Activated CD8-positive, alpha-beta T cell treated with anti-CD3 and anti-CD28 coated beads, Interleukin-2, amount 10 ng/mL, durations not matched to agents 7 days and 5 days (primary cell): ENCODE results near the gene CMKLR1. TPM values are rescaled to one million over a fixed set of nuclear protein-coding genes. Genes with fewer than 3 reads are reported as not detected.
A peak's percentile ranks its signal among the peaks of the same experiment; 100 is the strongest.

Experiments
- ATAC-seq: fragments of 150-1000 bp; cut with Tn5 transposase; one replicate; pipeline ENCODE4 v1.10.0; 2021; ENCODE audit warnings: moderate library complexity
- CTCF ChIA-PET: fragments of 350-600 bp; sonication (Branson Sonifier 250); formaldehyde crosslinking; loops from one replicate; lab custom pipeline; 2021; ENCODE audit warnings: antibody characterized with exemption; lab: Charles Lee
- POLR2A ChIA-PET: fragments of 350-600 bp; sonication (Branson Sonifier 250); formaldehyde crosslinking; loops from one replicate; lab custom pipeline; 2021; ENCODE audit warnings: antibody characterized with exemption; lab: Charles Lee
- DNase-seq: peaks from one replicate; pipeline ENCODE4 v3.0.0-alpha.2; 2020
- H3K27ac Mint-ChIP-seq: one replicate; pipeline ENCODE4 v1.8.0; 2021; ENCODE audit warnings: mild to moderate bottlenecking, mixed read lengths
- H3K27me3 Mint-ChIP-seq: one replicate; pipeline ENCODE4 v1.8.0; 2021; ENCODE audit warnings: low read depth, mixed read lengths
- H3K36me3 Mint-ChIP-seq: one replicate; pipeline ENCODE4 v1.8.0; 2021; ENCODE audit warnings: low read depth, mixed read lengths
- H3K4me1 Mint-ChIP-seq: one replicate; pipeline ENCODE4 v1.8.0; 2021; ENCODE audit warnings: low read depth, mixed read lengths
- H3K4me3 Mint-ChIP-seq: one replicate; pipeline ENCODE4 v1.8.0; 2021; ENCODE audit warnings: mild to moderate bottlenecking, mixed read lengths
- H3K9me3 Mint-ChIP-seq: one replicate; pipeline ENCODE4 v1.8.0; 2022; ENCODE audit warnings: mixed read lengths; ENCODE audit not compliant: insufficient read depth
- total RNA-seq, 2 experiments: library from RNA; stranded (reverse); gene quantifications; one replicate each; pipeline ENCODE4 v1.2.3, GENCODE V29; 2021

Gene CMKLR1
- total RNA-seq, 2 experiments from 2014 or later = 0.08 TPM; not detected in 1

- Mint-ChIP-seq H3K4me3 (no peak overlapping the region), H3K9me3 (no peaks in the 10 kb centered on the region), H3K4me1 (peaks cover 35% of the 10 kb centered on the region), H3K27me3 (peaks cover 8% of the 10 kb centered on the region), H3K36me3 (no peaks in the 10 kb centered on the region), H3K27ac (no peak overlapping the region)
- CTCF ChIA-PET = no interaction called here
- DNase-seq = no peak
- POLR2A ChIA-PET = interaction anchor here (1.0 kb wide), 1 partner anchor 30 kb away, joined by 3 read pairs; no protein-coding TSS in a partner anchor
- ATAC-seq = no peak
These were observed 10.7 kb downstream of the CMKLR1 start for GRCh38 chr12:108328420-108328819.

- no peak overlapping the region for H3K27ac Mint-ChIP-seq
- ChIA-PET POLR2A (interaction anchor here (1.0 kb wide), 1 partner anchor 30 kb away, joined by 3 read pairs; no protein-coding TSS in a partner anchor), CTCF (no interaction called here)
- peaks cover 11% of the 10 kb centered on the region for H3K27me3 Mint-ChIP-seq
- no peak for ATAC-seq
- H3K9me3 Mint-ChIP-seq = no peaks in the 10 kb centered on the region
- no peak overlapping the region for H3K4me3 Mint-ChIP-seq
- peaks cover 31% of the 10 kb centered on the region for H3K4me1 Mint-ChIP-seq
- no peaks in the 10 kb centered on the region for H3K36me3 Mint-ChIP-seq
- no peak for DNase-seq
These were observed 11.3 kb downstream of the CMKLR1 start for GRCh38 chr12:108327621-108328344.

- H3K4me1 Mint-ChIP-seq = peaks cover 26% of the 10 kb centered on the region
- ATAC-seq (no peak), DNase-seq (no peak)
- no peak overlapping the region for H3K27ac Mint-ChIP-seq
- H3K4me3 Mint-ChIP-seq = no peak overlapping the region
- peaks cover 24% of the 10 kb centered on the region for H3K27me3 Mint-ChIP-seq
- no peaks in the 10 kb centered on the region for H3K9me3 Mint-ChIP-seq
- CTCF ChIA-PET = interaction anchor here (0.7 kb wide), 1 partner anchor 10 kb away, joined by 3 read pairs; no protein-coding TSS in a partner anchor
- POLR2A ChIA-PET = no interaction called here
- H3K36me3 Mint-ChIP-seq = no peaks in the 10 kb centered on the region
These were observed 12.8 kb downstream of the CMKLR1 start for GRCh38 chr12:108326254-108326750.

GRCh38 chr12:108325549-108325948 is 13.6 kb downstream of the CMKLR1 start:
- no peaks in the 10 kb centered on the region for H3K36me3 Mint-ChIP-seq
- H3K27ac Mint-ChIP-seq = no peak overlapping the region
- CTCF ChIA-PET = interaction anchor here (0.7 to 0.8 kb wide), 2 partner anchors 8 to 9 kb away, joined by 3 read pairs; no protein-coding TSS in a partner anchor
- ATAC-seq (no peak), DNase-seq (no peak)
- H3K4me1 Mint-ChIP-seq = peaks cover 29% of the 10 kb centered on the region
- peak overlapping the region; percentile 12 for H3K4me3 Mint-ChIP-seq
- no peaks in the 10 kb centered on the region for H3K9me3 Mint-ChIP-seq
- POLR2A ChIA-PET = no interaction called here
- peaks cover 25% of the 10 kb centered on the region for H3K27me3 Mint-ChIP-seq

GRCh38 chr12:108325018-108325358 is 14.1 kb downstream of the CMKLR1 start:
- Mint-ChIP-seq H3K9me3 (no peaks in the 10 kb centered on the region), H3K4me3 (no peak overlapping the region), H3K4me1 (peaks cover 32% of the 10 kb centered on the region), H3K27ac (peak overlapping the region; percentile 48), H3K36me3 (no peaks in the 10 kb centered on the region), H3K27me3 (peaks cover 29% of the 10 kb centered on the region)
- DNase-seq = no peak
- ATAC-seq = no peak
- CTCF ChIA-PET = interaction anchor here (0.8 to 1.4 kb wide), 2 partner anchors 8 to 10 kb away, joined by 3 to 4 read pairs; no protein-coding TSS in a partner anchor
- POLR2A ChIA-PET = no interaction called here

- H3K9me3 Mint-ChIP-seq = no peaks in the 10 kb centered on the region
- peaks cover 30% of the 10 kb centered on the region for H3K27me3 Mint-ChIP-seq
- CTCF ChIA-PET = interaction anchor here (0.8 to 1.4 kb wide), 2 partner anchors 7 to 9 kb away, joined by 3 to 4 read pairs; no protein-coding TSS in a partner anchor
- no peak for DNase-seq
- H3K4me3 Mint-ChIP-seq = no peak overlapping the region
- peaks cover 32% of the 10 kb centered on the region for H3K4me1 Mint-ChIP-seq
- no peak for ATAC-seq
- POLR2A ChIA-PET = no interaction called here
- H3K27ac Mint-ChIP-seq = peak overlapping the region; percentile 48
- H3K36me3 Mint-ChIP-seq = no peaks in the 10 kb centered on the region
These were observed 14.6 kb downstream of the CMKLR1 start for GRCh38 chr12:108324351-108325017.

GRCh38 chr12:108323581-108323980 is 15.5 kb downstream of the CMKLR1 start:
- Mint-ChIP-seq H3K27me3 (peaks cover 32% of the 10 kb centered on the region), H3K36me3 (no peaks in the 10 kb centered on the region), H3K9me3 (no peaks in the 10 kb centered on the region), H3K4me1 (peaks cover 32% of the 10 kb centered on the region), H3K4me3 (no peak overlapping the region), H3K27ac (no peak overlapping the region)
- ATAC-seq (no peak), DNase-seq (no peak)
- ChIA-PET CTCF (interaction anchor here (0.7 to 1.8 kb wide), 3 partner anchors 8 to 12 kb away, joined by 3 to 4 read pairs (median 4); no protein-coding TSS in a partner anchor), POLR2A (no interaction called here)

- Mint-ChIP-seq H3K4me3 (no peak overlapping the region), H3K9me3 (no peaks in the 10 kb centered on the region), H3K4me1 (peaks cover 32% of the 10 kb centered on the region), H3K27me3 (peaks cover 32% of the 10 kb centered on the region), H3K27ac (no peak overlapping the region), H3K36me3 (no peaks in the 10 kb centered on the region)
- DNase-seq (no peak), ATAC-seq (no peak)
- POLR2A ChIA-PET = no interaction called here
- CTCF ChIA-PET = interaction anchor here (1.8 kb wide), 1 partner anchor 9 kb away, joined by 4 read pairs; no protein-coding TSS in a partner anchor
These were observed 16.1 kb downstream of the CMKLR1 start for GRCh38 chr12:108322998-108323397.

GRCh38 chr12:108321688-108322087 is 17.4 kb downstream of the CMKLR1 start:
- DNase-seq (no peak), ATAC-seq (no peak)
- H3K27ac Mint-ChIP-seq = no peak overlapping the region
- no peaks in the 10 kb centered on the region for H3K9me3 Mint-ChIP-seq
- POLR2A ChIA-PET = no interaction called here
- CTCF ChIA-PET = no interaction called here
- peaks cover 32% of the 10 kb centered on the region for H3K4me1 Mint-ChIP-seq
- no peak overlapping the region for H3K4me3 Mint-ChIP-seq
- H3K27me3 Mint-ChIP-seq = peaks cover 32% of the 10 kb centered on the region
- H3K36me3 Mint-ChIP-seq = no peaks in the 10 kb centered on the region

- H3K27ac Mint-ChIP-seq = peak overlapping the region; percentile 18
- no peak overlapping the region for H3K4me3 Mint-ChIP-seq
- H3K27me3 Mint-ChIP-seq = peaks cover 32% of the 10 kb centered on the region
- DNase-seq = no peak
- ChIA-PET CTCF (no interaction called here), POLR2A (no interaction called here)
- H3K9me3 Mint-ChIP-seq = no peaks in the 10 kb centered on the region
- H3K36me3 Mint-ChIP-seq = no peaks in the 10 kb centered on the region
- H3K4me1 Mint-ChIP-seq = peaks cover 35% of the 10 kb centered on the region
- no peak for ATAC-seq
These were observed 18.4 kb downstream of the CMKLR1 start for GRCh38 chr12:108320507-108321293.
